NB4 (cell line): ENCODE results near the gene SPATA13.

Source experiments
- DNase-seq: peaks from one replicate; pipeline ENCODE4 v3.0.0; 2010; ENCODE audit warnings: low read depth
- H3K4me3 ChIP-seq: one replicate; pipeline ENCODE4 v1.5.1; 2011; ENCODE audit warnings: mild to moderate bottlenecking, low read depth, low read length, moderate library complexity
- MYC ChIP-seq: IDR thresholded peaks from 2 replicates; pipeline ENCODE4 v1.6.1; 2011; ENCODE audit warnings: low read depth, low read length
- POLR2A ChIP-seq: IDR thresholded peaks from 2 replicates; pipeline ENCODE4 v1.6.1; 2011; ENCODE audit warnings: mild to moderate bottlenecking; ENCODE audit not compliant: insufficient read length; ENCODE audit errors: extremely low read depth
- TF ChIP-seq, protein P1 (sequence below): IDR thresholded peaks from 2 replicates; pipeline ENCODE4 v1.6.1; 2011; ENCODE audit warnings: low read depth, low read length
- TF ChIP-seq, protein P2 (sequence below): IDR thresholded peaks from one replicate; pipeline ENCODE4 v1.5.1; 2012; ENCODE audit warnings: low read depth, low read length

Gene SPATA13

DNA sequence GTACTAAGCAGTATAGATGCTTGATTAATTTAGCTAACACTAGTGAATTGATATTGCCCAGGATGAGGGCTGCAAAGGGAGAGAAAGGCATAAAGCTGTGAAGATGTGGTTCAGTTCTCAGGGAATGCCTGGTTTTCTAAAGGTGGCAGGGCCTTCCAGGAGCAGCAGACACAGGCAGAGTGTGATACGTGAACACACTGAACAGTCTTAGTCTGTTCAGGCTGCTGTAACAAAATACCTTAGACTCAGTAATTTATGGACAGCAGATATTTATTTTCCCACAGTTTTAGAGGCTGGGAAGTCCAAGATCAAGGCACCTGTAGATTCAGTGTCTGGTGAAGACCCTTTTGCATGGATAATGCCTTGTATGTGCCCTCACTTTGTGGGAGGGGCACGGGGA is 8.7 kb upstream of the SPATA13 start:
- H3K4me3 ChIP-seq: no peak overlapping the region
- no peak for TF ChIP-seq MYC
- TF ChIP-seq, protein P1, sequence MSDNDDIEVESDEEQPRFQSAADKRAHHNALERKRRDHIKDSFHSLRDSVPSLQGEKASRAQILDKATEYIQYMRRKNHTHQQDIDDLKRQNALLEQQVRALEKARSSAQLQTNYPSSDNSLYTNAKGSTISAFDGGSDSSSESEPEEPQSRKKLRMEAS: no peak
- TF ChIP-seq POLR2A: no peak
- TF ChIP-seq, protein P2, sequence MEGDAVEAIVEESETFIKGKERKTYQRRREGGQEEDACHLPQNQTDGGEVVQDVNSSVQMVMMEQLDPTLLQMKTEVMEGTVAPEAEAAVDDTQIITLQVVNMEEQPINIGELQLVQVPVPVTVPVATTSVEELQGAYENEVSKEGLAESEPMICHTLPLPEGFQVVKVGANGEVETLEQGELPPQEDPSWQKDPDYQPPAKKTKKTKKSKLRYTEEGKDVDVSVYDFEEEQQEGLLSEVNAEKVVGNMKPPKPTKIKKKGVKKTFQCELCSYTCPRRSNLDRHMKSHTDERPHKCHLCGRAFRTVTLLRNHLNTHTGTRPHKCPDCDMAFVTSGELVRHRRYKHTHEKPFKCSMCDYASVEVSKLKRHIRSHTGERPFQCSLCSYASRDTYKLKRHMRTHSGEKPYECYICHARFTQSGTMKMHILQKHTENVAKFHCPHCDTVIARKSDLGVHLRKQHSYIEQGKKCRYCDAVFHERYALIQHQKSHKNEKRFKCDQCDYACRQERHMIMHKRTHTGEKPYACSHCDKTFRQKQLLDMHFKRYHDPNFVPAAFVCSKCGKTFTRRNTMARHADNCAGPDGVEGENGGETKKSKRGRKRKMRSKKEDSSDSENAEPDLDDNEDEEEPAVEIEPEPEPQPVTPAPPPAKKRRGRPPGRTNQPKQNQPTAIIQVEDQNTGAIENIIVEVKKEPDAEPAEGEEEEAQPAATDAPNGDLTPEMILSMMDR: no peak
- no peak for DNase-seq

DNA sequence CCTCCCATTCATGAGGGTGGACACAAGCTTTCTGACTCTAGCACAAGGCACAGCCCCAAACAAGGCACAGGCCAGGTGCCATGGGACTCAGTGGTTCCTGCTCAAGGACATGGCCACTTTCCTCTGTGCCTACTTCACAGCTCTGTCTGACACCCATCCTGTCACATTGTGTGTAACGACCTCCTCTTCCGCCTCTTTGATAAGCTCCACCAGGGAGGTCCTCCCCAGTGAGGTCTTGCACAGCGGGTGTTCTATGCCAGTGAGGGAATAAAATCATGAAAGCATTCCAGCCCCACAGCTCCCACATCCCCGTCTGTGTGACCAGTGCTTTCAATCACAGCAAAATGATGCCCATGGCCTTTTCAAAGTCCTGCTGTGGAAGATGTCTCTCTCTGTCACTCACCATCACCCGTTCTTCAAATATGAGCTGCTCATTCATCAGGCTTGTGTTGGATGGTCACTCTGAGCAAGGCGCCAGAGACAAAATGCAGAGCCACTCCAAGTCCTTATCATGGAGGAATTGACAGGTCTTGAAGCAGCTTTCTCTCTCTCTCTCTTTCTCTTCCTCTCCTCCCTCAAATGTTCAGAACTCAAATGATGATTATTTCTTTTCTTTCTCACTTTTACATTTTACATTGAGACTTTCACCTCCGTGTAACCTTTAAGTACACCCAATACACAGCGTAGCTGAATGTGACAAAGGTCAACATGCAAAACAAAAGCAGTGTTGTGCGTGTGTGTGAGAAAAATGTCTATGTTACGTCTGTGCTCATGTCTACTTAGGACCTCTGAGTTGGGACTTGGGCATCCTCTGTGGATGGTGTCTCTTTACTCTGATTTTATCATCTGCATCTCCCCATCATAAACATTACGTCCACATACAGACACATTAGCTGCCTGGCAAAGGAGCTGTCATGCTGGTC is 8.0 kb upstream of the SPATA13 start:
- no peak for TF ChIP-seq POLR2A
- TF ChIP-seq, protein P1: no peak
- no peak for TF ChIP-seq MYC
- TF ChIP-seq, protein P2: no peak
- DNase-seq: no peak
- H3K4me3 ChIP-seq: no peak overlapping the region

DNA sequence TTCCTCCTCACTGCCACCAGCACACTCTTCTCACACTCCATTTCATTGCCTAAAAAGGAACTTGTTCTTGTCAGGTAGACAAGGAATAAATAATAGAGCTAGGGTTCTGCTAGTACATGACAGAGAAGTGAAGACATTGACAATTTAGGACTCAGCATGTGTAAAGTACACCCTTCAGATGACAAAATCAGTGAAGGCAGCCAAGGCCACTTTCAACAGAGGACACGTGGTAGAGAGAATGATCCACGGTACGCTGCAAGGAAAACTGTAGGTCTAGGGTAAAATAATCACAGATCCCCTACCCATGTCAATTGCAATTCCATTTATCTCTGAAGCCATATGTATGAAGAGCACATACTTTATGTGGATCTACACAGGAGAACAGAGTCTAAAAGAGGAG is 7.2 kb upstream of the SPATA13 start:
- no peak for DNase-seq
- no peak overlapping the region for H3K4me3 ChIP-seq
- TF ChIP-seq POLR2A (no peak), MYC (no peak)
- TF ChIP-seq, protein P1: no peak
- TF ChIP-seq, protein P2: no peak

DNA sequence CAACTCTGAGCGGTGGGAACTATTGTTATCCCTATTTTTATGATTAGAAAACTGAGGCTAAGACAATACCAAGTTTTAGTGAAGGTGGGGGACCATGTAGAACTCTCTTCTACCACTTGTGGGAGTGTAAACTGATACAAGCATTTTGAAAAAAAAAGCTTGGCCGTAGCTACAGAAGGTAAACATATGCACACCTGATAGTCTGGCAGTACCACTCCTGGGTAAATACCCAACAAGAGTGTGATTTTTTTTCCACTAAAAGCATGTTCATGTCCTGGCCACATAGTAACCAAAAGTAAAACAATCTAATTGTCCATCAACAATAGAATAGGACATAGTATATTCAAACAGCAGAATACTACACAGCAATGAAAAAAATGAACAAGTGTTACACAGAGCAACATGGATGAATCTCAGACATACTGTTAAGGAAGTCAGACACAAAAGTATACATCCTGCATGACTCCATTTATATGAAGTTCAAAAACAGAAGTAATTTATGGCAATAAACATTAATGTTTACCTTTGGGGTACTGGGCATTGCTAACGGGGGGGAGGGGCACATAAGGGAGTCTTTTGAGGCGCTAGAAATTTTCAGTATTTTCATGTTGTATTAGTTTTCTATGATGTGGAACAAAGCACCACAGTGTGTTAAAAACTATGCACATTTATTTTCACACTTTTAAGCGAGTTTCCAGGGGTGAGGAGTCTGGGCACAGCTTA is 6.4 kb upstream of the SPATA13 start:
- no peak for DNase-seq
- TF ChIP-seq, protein P1: no peak
- no peak for TF ChIP-seq MYC
- no peak for TF ChIP-seq POLR2A
- TF ChIP-seq, protein P2: no peak
- H3K4me3 ChIP-seq: no peak overlapping the region

DNA sequence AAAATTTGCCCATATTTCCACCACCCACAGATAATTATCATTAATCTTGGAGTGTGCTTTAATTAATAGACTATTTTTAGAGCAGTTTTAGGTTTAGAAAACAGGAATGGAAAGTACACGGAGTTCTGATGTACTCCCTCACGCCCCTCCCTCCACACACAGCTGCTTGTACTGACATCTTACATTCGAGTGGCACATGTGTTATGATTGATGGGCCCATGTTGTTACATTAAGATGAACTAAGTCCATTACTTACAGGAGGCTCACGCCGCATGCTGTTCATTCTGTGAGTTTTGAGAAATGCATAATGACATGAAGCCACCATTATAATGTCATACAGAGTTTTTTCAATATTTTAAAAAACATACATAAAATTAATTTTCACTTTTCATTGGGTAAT is 1.2 kb upstream of the SPATA13 start:
- TF ChIP-seq, protein P1: no peak
- TF ChIP-seq, protein P2: no peak
- TF ChIP-seq MYC (no peak), POLR2A (no peak)
- H3K4me3 ChIP-seq: no peak overlapping the region
- no peak for DNase-seq
